Ecto neural progenitor cell (in vitro differentiated cells): Measurements from ENCODE around the gene WDR41.

ENCODE experiments used
- DNase-seq: peaks from one replicate; pipeline ENCODE4 v3.0.0-alpha.2; 2018; ENCODE audit warnings: low spot score

Gene WDR41

GRCh38 chr5:77444356-77444755 is 47.8 kb downstream of the WDR41 start:
- no peak for DNase-seq

- no peak for DNase-seq
Observed at GRCh38 chr5:77443670-77444069, 48.4 kb downstream of the WDR41 start.

GRCh38 chr5:77438071-77438470 is 54.0 kb downstream of the WDR41 start:
- no peak for DNase-seq

GRCh38 chr5:77437194-77437593 is 54.9 kb downstream of the WDR41 start:
- DNase-seq, result no peak

- no peak for DNase-seq
Observed at GRCh38 chr5:77431719-77432118, 60.4 kb downstream of the WDR41 start.

- no peak for DNase-seq
Observed at GRCh38 chr5:77431286-77431685, 60.8 kb downstream of the WDR41 start.

- DNase-seq, result no peak
Observed at GRCh38 chr5:77430726-77431125, 61.4 kb downstream of the WDR41 start.

GRCh38 chr5:77428526-77428925 is 63.6 kb downstream of the WDR41 start:
- DNase-seq, result no peak

GRCh38 chr5:77427998-77428397 is 64.1 kb downstream of the WDR41 start:
- no peak for DNase-seq

GRCh38 chr5:77426670-77427069 is 65.4 kb downstream of the WDR41 start:
- DNase-seq, result no peak

- DNase-seq, result no peak
Observed at GRCh38 chr5:77425998-77426659, 66.0 kb downstream of the WDR41 start.

- DNase-seq, result no peak
Observed at GRCh38 chr5:77425420-77425819, 66.7 kb downstream of the WDR41 start.

- DNase-seq, result no peak
Observed at GRCh38 chr5:77424921-77425320, 67.2 kb downstream of the WDR41 start.

GRCh38 chr5:77423022-77423750 is 68.9 kb downstream of the WDR41 start:
- no peak for DNase-seq

- DNase-seq, result no peak
Observed at GRCh38 chr5:77420940-77421339, 71.2 kb downstream of the WDR41 start.

GRCh38 chr5:77419644-77420582 is 72.2 kb downstream of the WDR41 start:
- no peak for DNase-seq

GRCh38 chr5:77418601-77419581 is 73.2 kb downstream of the WDR41 start:
- no peak for DNase-seq

GRCh38 chr5:77418162-77418561 is 74.0 kb downstream of the WDR41 start:
- DNase-seq, result no peak

- DNase-seq, result no peak
Observed at GRCh38 chr5:77413049-77413448, 79.1 kb downstream of the WDR41 start.

GRCh38 chr5:77409870-77410621 is 82.1 kb downstream of the WDR41 start:
- DNase-seq, result no peak

GRCh38 chr5:77407152-77407551 is 85.0 kb downstream of the WDR41 start:
- DNase-seq, result no peak
